Measurements from ENCODE around the gene SH2D3C. TPM values are rescaled to one million over a fixed set of nuclear protein-coding genes. Genes with fewer than 3 reads are reported as not detected.
A peak's percentile ranks its signal among the peaks of the same experiment; 100 is the strongest.

SH2D3C gene
- total and polyA plus RNA-seq, 2 of the 8 experiments (the other 6 are each of a cell fraction or from before 2014, with no cell fraction given) = 6.4 to 8.1 TPM

DNA sequence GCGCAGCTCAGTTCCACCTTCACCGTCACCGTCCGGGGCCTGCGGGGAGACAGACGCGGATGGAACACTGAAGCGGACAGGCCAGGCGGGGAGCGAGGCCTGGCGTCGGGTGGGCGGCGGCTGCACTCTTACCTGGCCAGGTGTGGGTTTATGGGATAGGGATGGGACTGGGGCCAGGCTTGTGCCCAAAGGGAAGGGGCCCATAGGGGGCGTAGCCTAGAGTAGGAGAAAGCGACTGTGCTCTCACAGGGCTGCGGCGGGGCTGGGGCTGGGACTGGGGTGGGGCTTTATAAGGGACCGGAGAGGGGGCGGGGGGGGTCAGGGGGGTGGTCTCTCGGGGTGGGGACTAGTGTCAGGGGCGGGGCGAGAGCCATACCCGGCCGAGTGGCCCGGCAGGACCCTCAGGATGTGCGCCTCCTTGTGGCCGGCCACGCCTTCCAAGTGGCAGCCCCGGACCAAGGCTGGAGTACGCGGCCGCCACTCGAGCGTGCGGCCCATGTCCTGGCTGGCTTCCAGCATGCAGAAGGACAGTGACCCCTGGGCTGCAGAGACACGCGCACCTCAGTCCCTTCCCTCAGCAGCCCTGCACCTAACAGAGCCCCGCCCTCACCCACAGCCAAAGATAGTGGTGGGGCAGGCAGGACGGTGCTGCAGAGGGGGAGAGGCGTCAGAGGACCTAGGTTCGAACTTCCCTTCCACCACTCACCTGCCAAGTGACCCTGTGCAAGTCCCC is 47.0 kb upstream of the SH2D3C start (continued):
- TF ChIP-seq CHD2 (IDR thresholded peaks at IDR 0.05; ENCODE audit: low read length) = no peak
- TF ChIP-seq TEAD4 (IDR thresholded peaks at IDR 0.05; ENCODE audit: low read depth, low read length) = peak; percentile 5; the same call in 1 of the 2 replicates
- no peak for TF ChIP-seq BRCA1 (IDR thresholded peaks at IDR 0.05; ENCODE audit: low read depth, low read length)
- TF ChIP-seq, protein P1, sequence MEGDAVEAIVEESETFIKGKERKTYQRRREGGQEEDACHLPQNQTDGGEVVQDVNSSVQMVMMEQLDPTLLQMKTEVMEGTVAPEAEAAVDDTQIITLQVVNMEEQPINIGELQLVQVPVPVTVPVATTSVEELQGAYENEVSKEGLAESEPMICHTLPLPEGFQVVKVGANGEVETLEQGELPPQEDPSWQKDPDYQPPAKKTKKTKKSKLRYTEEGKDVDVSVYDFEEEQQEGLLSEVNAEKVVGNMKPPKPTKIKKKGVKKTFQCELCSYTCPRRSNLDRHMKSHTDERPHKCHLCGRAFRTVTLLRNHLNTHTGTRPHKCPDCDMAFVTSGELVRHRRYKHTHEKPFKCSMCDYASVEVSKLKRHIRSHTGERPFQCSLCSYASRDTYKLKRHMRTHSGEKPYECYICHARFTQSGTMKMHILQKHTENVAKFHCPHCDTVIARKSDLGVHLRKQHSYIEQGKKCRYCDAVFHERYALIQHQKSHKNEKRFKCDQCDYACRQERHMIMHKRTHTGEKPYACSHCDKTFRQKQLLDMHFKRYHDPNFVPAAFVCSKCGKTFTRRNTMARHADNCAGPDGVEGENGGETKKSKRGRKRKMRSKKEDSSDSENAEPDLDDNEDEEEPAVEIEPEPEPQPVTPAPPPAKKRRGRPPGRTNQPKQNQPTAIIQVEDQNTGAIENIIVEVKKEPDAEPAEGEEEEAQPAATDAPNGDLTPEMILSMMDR (IDR thresholded peaks at IDR 0.05; ENCODE audit: control extremely low read depth in 1 of 3, insufficient read depth in 1 of 3, low read depth in 1 of 3, low read length in 3 of 3) = peak; percentile 57 to 84 (median 60)
- no peak for TF ChIP-seq MAFK (IDR thresholded peaks at IDR 0.05; ENCODE audit: low read depth, low read length)
- 0 out of 2 replicates have a peak, but pooled peaks have one; percentile 28 for TF ChIP-seq RBBP5 (IDR thresholded peaks at IDR 0.05; ENCODE audit: borderline replicate concordance, low read depth, low read length)
- TF ChIP-seq, protein P2, sequence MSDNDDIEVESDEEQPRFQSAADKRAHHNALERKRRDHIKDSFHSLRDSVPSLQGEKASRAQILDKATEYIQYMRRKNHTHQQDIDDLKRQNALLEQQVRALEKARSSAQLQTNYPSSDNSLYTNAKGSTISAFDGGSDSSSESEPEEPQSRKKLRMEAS (IDR thresholded peaks at IDR 0.05) = no peak
- no peak for TF ChIP-seq YY1 (IDR thresholded peaks at IDR 0.05; ENCODE audit: low read depth, low read length)
- TF ChIP-seq TBP (IDR thresholded peaks at IDR 0.05; ENCODE audit: low read depth, low read length) = peak; percentile 48; the same call in 1 of the 2 replicates
- 0 out of 2 replicates have a peak, but pooled peaks have one; percentile 13 for TF ChIP-seq PHF8 (conservative IDR thresholded peaks at IDR 0.05; ENCODE audit: low read depth, low read length)
- TF ChIP-seq CHD1 (IDR thresholded peaks at IDR 0.05; ENCODE audit: low read depth, low read length) = no peak
- no peak for TF ChIP-seq ZNF274 (IDR thresholded peaks at IDR 0.05; ENCODE audit: borderline replicate concordance, extremely low read depth, low read length)
- no peak for TF ChIP-seq JUN (IDR thresholded peaks at IDR 0.05; ENCODE audit: low read depth, low read length)
- no peak for TF ChIP-seq HDAC6 (IDR thresholded peaks at IDR 0.05; ENCODE audit: low read depth, low read length)
- no peak for TF ChIP-seq EGR1 (IDR thresholded peaks at IDR 0.05; ENCODE audit: borderline replicate concordance, low read depth, low read length)
- no peak for TF ChIP-seq RXRA (IDR thresholded peaks at IDR 0.05; ENCODE audit: insufficient read depth, low read depth, low read length)
- TF ChIP-seq JUND (IDR thresholded peaks at IDR 0.05; ENCODE audit: low read length) = no peak
- TF ChIP-seq, protein P3, sequence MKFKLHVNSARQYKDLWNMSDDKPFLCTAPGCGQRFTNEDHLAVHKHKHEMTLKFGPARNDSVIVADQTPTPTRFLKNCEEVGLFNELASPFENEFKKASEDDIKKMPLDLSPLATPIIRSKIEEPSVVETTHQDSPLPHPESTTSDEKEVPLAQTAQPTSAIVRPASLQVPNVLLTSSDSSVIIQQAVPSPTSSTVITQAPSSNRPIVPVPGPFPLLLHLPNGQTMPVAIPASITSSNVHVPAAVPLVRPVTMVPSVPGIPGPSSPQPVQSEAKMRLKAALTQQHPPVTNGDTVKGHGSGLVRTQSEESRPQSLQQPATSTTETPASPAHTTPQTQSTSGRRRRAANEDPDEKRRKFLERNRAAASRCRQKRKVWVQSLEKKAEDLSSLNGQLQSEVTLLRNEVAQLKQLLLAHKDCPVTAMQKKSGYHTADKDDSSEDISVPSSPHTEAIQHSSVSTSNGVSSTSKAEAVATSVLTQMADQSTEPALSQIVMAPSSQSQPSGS (IDR thresholded peaks at IDR 0.05; ENCODE audit: low read length) = no peak
- no peak for TF ChIP-seq GTF2F1 (IDR thresholded peaks at IDR 0.05; ENCODE audit: borderline replicate concordance, low read depth, low read length)
- TF ChIP-seq BACH1 (IDR thresholded peaks at IDR 0.05; ENCODE audit: low read length) = no peak
- no peak for TF ChIP-seq KDM1A (IDR thresholded peaks at IDR 0.05; ENCODE audit: borderline replicate concordance, low read length)
